Fibroblast of skin of back (primary cell): ENCODE data around the gene ATP1A1.

Experiments
- DNase-seq: peaks from one replicate; pipeline ENCODE4 v3.0.0-alpha.2; 2013

Gene ATP1A1

GRCh38 chr1:116415200-116415698, 42.2 kb downstream of the ATP1A1 start:
- no peak for DNase-seq

GRCh38 chr1:116415699-116416533, 42.9 kb downstream of the ATP1A1 start:
- no peak for DNase-seq

DNA sequence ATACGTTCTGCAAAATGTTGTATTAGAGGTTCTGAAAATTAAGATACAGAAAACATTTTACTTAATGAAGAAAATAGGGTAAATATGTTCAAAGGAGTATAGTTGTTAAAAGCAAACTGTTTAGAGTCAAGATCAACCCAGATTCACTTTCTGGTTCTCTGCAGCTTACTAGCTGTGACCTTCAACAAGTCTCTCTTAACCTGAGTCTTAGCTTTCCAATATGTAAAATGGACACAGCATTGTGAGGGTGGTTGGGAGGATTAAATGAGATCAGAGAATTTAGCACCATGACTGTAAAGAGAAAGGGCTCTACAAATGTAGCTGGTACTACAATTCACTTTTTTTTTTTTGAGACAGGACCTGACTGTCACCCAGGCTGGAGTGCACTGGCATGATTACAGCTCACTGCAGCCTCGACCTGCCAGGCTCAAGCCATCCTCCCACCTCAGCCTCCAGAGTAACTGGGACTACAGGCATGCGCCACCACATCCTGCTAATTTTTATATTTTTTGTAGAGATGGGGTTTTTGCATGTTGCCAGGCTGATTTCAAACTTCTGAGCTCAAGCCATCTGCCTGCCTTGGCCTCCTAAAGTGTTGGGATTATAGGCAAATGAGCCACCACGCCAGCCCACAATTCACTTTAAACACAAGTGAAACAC, 43.9 kb downstream of the ATP1A1 start:
- no peak for DNase-seq

DNA sequence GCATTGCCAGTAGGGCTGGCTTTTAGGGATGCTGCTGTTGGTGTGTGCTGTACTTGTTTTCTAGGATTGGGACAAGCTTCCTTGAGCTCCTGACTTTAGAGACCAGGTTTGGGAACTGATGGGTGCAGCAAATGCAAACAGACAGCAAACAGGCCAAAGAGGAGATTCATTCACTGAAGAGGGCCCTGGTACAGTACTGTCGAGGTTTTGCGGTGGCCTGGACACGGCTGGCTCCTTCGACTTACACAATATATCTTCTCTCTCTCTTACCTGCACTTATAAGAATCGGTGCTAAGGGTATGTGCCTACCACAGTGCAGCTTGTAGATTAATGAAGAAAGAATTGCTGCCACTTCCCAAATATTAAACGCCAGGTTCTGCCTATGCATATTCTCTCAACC, 44.6 kb downstream of the ATP1A1 start:
- no peak for DNase-seq

DNA sequence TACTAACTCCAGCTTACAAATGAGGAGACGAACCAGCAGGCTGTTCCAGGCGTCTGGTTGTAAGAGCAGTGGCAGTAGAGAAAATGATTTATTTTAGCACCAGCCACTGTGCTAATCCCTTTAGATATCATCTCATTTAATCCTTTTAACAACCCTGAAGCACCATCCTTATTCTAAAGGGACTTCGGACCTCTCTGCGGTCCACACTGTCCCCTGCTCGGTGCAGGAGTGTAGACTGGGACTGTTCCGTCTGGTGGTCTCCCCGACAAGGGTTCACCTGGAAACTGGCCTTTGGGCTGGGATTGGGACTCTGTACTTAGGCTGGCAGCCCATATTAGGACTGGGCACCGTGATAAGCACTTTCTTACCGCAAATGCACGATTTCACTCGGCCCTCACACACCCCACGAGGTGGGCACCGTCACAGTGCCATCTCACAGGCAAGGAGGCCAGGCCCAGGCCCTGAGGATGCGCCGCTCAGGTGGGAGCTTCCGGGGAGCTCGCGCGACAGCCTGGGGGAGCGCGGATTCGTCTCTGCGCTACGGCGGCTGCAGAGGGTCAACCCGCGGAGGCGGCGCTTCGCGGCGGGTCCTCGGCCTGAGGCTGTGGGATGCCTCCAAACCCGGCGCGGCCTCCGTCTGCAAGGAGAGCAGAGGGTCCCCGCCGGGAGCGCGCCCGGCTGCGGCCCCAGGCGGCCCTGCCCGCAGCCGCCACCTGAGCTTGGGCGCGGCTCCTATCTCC, 45.2 kb downstream of the ATP1A1 start:
- DNase-seq: peak; percentile 86

- no peak for DNase-seq
Measured at GRCh38 chr1:116420417-116421200, 47.6 kb downstream of the ATP1A1 start.

DNA sequence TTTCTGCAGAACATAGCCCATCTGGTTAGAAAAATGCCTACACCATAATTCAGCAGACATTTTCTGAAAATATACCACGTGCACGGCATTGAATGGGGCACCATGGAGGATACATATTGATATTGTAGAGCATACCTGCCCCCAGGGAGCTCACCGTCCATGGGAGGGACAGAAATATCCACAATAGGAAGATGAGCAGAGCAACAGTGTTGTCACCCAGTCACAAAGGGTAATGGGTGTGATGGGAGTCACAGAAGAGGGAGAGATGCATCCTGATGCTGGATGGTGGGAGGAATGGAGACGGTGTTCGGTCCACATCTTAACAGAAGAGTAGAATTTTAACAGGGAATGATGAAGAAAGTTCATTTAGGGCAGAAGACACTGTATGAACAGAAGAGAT, 51.4 kb downstream of the ATP1A1 start:
- no peak for DNase-seq

GRCh38 chr1:116424863-116425262, 51.8 kb downstream of the ATP1A1 start:
- DNase-seq: no peak

DNA sequence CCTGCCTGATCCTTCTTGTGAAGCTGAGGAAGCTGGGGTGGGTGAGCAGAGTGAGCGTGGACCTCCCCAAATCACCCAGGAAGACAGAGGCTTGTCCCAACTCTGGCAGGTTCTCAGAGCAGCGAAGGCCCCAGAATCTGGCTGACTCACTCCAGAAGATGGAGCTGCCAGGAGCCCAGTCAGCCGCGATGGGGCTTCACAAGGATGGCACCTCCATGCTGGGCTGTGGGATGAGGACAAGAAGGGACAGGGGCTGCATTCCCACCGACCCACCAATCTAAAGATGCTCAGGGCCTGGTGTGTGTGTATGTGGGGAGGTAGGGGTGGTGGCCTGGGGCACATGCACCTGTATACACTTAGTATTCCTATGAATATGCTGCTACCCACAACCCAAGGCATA, 52.9 kb downstream of the ATP1A1 start:
- DNase-seq: no peak

DNA sequence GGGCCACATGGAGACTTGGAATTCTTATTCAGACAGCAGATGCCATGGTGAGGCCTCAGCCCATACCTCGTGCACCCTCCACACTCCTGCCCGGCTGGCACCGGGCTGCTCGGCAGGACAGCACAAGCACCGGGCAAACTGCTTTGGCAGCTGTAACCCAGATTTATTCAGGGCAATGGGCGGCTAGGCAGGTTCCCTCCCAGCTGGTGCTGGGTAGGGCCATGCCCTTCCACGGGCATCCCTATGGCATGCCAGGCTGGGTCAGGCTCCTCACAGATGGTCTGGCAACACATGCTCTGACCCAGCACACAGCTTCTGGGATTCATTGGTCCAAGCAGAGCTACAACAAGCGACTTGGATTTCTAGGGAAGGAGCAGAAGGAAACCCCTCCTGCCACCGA, 53.4 kb downstream of the ATP1A1 start:
- DNase-seq: no peak

DNA sequence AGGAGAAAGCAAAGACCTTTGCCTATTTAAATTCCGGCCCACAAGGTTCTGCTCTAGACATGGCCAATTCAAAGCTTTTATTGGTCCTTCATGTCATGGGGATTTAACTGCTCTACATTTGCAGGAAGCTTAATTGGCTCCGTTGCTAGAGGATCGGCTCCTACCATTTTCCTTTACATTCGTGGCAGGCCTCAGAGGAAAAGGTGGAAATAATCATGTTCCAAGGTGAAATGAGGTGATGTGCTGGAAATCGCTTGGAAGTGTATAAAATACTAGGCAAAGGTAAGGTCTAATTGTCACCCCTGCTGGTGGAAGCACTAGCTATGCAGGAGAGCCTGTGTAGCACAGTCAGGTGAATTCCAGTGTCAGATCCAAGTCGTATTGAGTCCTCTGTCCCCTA, 55.5 kb downstream of the ATP1A1 start:
- no peak for DNase-seq

DNA sequence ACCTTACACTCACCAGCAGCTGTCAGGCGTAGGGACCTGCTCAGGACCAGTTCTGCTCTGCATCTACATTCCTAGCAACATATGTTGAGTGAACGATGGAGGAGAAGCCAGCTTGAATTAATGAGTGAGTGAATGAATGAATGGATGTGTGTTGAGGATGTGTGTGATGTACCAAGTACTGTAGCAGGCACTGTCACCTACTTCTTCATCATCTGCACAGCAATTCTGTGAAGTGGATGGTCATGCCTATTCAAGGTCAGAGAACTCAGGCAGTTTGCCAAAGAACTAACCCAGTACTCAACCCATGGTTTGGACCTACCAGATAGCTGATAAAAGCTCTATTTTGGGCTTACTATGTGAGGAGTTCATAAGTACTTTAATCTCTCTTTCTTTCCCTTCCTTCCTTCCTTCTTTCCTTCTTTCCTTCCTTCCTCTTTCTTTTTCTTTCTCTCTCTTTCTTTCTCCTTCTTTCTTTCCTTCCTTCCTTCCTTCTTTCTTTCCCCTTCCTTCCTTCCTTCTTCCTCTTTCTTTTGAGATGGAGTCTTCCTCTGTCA, 56.9 kb downstream of the ATP1A1 start:
- no peak for DNase-seq

DNA sequence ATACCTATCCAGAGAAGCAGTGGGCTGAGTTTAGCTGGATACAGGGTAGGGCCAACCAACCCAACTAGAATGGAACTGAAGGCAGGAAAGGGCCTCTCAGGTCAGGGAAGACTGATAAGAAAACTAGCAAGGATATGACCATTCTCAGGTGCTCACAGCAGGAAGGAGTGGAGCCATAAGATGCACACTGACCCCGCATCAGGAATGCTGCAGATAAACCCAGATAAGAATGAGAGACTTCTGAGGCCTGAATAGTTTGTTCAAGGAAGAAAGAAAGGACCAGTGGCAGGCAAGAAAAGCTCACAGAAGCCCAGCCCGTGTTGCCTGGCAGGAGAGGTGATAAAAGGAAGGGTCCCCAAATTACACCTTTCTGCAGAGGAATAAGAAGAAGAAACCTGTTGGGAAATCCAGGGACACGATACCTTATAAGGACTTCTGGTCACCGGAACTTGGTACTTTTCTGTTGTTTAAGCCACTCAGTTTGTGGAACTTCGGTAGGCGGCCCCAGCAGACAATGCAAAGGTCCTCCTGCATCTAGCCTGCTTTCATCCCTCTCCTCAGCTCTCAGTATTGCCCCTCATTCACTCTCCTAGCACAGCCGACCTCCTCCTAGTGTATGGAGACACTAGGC, 58.9 kb downstream of the ATP1A1 start:
- DNase-seq: no peak

GRCh38 chr1:116432655-116433265, 59.7 kb downstream of the ATP1A1 start:
- DNase-seq: no peak

DNA sequence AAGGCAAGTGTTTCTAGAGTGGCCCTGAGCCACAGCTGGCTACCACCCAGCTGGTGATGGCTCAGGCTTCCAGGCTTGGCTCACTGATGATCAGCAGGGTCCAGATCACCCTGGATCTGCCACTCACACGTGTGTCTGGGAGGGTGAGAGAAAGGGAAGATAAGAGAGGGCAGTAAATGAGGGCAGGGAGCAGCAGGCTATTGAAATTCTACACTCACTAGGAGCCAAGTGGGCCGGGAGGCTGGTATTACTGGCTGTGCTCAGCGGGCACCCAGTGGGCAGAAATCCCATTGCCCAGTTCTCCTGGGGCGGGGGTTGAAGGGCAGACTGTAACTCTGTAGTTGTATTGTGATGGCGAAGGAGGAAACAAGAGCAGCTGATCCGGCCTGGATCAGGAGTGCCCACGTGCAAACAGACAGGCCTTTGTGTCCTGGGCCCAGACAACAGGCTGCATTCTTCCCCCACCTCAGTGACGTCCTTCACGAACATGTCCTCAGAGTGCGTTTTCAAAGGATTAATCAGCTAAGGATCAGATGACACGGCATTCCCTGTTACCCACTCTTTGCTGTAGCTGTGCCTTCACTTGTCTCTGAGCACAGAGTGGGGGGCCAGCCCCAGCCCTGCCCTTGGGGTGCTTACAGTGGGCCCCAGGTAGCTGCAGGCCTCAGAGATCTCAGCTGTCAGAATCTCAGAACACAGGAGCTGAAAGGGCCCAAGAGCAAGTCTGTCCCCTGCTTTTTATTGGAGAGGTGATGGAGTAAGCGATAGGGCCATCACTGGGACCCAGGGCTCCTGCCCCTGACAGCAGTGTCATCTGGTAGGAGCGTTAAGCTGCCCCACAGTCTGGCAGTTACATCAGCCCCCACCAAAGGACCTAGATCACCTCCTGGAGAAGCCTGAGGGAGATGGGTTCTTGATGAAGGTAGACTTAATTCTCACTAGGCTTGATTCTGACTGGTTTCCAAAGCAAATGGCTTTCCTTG, 60.5 kb downstream of the ATP1A1 start:
- peak; percentile 40 for DNase-seq

GRCh38 chr1:116434849-116435248, 61.8 kb downstream of the ATP1A1 start:
- DNase-seq: no peak

DNA sequence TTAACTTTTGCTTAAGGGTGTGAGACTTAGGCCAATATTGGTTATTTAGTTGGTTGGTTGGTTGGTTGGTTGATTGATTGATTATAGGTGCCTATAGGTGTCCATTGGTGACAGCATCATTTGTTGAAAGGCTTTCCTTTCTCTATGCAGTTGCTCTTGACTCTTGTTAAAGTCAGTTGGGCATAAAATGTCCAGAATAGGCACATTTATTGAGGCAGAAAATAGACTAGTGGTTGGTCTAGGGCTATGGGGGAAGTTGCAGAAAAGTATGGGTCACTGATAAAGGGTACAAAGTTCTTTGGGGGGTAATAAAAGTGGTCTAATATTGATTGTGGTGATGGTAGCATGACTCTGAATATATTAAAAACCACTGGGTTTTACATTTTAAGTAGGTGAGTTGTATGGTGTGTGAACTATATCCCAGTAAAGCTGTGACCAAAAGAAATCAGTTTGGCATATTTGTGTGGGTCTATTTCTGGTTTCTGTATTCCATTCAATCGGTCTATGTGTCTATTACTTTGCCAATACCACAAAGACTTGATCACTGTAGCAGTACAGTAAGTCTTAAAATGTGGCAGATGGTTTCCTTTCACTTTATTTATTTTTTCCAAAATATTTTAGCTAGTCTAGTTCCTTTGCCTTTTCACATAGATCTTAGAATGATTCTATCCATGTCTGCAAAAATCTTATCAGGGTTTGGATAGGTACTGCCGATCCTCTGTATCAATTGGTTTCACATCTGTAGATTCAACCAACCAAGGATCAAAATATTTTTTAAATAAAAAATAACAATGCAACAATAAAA, 63.0 kb downstream of the ATP1A1 start:
- DNase-seq: no peak

GRCh38 chr1:116436611-116436970, 63.5 kb downstream of the ATP1A1 start:
- DNase-seq: no peak

- peak; percentile 82 for DNase-seq
Measured at GRCh38 chr1:116439701-116440100, 66.7 kb downstream of the ATP1A1 start.
